HG03439 (cell line): Measurements from ENCODE around the gene PRSS33.

Experiments used
- ATAC-seq: cut with Tn5 transposase; IDR thresholded peaks from one replicate; pipeline ENCODE4 v1.9.1; 2021; ENCODE audit warnings: mild to moderate bottlenecking, moderate library complexity; ENCODE audit not compliant: unreplicated experiment

Gene PRSS33

DNA sequence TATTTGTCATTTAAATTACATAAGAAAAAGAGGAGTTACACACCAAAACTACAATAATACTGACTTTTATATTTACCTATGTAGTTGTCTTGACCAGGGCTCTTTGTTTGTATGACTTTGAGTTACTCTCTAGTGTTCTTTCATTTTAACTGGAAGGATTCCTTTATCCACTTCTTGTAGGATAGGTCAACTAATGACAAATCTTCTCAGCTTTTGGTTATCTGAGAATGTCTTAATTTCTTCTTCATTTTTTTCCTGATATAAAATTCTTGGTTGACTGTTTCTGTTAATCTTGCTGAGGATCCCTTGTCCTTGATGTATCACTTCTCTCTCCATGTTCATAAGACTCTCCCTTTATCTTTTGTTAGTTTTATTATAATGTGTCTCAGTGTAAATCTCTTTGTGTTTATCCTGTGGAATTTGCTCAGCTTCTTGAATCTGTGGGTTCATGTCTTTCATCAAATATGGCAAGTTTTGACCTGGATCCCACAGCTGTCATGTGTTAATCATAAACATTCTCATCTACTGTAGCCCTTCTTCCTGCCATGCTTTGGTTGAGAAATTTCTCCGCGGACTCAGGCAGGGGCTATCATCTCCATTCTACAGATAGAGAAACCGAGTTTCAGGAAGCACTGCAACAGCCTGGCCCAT, 16.3 kb upstream of the PRSS33 start:
- ATAC-seq: no peak

- ATAC-seq: no peak
Observed at GRCh38 chr16:2799859-2800226, 12.5 kb upstream of the PRSS33 start.

DNA sequence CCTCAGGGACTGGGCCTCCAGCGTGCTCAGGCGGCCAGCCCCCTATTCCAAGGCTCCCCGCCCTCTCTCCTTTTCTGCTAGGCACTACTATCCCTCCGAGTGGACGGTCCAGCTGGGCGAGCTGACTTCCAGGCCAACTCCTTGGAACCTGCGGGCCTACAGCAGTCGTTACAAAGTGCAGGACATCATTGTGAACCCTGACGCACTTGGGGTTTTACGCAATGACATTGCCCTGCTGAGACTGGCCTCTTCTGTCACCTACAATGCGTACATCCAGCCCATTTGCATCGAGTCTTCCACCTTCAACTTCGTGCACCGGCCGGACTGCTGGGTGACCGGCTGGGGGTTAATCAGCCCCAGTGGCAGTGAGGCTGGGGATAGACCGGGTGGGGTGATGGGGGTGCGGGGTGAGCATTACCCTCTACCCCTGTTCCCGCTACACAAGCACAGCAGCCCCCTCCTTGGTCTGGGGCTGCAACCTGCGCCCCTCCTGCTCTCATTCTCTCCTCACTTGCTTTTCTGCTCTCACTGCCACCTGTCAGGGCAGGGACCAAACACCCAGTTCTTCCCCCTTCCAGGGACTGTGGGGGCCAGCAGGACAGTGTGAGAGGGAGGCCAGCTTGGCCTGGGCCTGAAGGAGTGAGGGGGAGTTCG, 12.0 kb upstream of the PRSS33 start:
- no peak for ATAC-seq

GRCh38 chr16:2798723-2799204, 11.4 kb upstream of the PRSS33 start:
- no peak for ATAC-seq

DNA sequence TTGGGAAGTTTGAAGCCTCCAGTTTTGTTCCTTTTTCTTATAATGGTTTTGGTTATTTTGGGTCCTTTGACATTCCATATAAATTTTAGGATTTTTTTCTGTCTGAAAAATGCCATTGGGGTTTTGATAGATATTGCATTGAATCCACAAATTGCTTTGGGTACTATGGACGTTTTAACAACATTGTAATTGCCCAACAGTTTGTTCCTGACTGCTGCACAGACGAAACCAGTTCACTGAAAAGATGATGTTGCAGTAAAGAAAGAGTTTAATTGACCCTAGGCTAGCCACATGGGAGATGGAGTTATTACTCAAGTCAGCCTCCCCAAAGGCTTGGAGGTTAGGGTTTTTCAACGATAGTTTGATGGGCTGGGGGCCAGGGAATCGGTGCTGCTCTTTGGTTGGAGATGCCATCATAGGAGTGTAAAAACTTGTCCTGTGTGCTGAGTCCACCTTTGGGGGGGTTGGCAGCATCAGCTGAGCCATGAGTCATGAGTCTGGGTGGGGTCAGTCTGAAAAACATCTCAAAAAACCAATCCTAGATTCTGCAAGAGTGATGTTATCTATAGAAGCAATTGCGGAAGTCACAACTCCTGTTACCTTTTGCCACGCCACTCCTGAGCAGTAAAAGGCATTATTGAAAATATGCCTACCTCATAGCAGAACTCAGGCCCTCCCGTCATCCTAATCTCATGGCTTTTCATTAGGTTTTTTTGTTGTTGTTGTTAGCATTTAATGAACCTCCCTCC, 8.2 kb upstream of the PRSS33 start:
- no peak for ATAC-seq

DNA sequence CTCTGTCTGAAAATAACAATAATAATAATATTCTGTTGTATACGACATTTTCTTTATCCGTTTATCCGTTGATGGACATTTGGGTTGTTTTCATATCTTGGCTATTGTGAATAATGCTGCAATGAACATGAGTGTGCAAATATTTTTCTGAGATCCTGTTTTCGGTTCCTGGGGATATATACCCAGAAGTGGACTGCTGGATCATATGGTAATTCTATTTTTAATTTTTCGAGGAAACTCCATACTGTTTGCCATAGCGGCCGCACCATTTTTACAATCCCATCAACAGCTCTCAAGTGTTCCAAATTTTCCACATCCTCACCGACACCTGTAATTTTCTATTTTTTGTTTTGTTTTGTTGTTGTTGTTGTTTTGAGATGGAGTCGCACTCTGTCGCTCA, 5.6 kb upstream of the PRSS33 start:
- ATAC-seq: no peak

GRCh38 chr16:2791174-2791573, 3.8 kb upstream of the PRSS33 start:
- no peak for ATAC-seq

- ATAC-seq: no peak
Observed at GRCh38 chr16:2790631-2791030, 3.3 kb upstream of the PRSS33 start.

GRCh38 chr16:2787961-2788360, 601 bp upstream of the PRSS33 start:
- ATAC-seq: no peak

DNA sequence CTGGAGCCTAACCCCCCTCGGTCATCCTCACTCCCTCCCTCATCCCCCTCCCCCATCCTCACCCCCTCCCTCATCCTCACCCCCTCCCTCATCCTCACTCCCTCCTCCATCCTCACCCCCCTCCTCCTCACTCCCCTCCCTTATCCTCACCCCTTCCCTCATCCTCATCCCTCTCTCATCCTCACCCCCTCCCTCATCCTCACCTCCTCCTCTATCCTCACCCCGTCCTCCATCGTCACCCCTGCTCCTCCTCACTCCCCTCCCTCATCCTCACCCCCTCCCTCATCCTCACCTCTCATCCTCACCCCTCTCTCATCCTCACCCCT, 571 bp downstream of the PRSS33 start:
- ATAC-seq: no peak

DNA sequence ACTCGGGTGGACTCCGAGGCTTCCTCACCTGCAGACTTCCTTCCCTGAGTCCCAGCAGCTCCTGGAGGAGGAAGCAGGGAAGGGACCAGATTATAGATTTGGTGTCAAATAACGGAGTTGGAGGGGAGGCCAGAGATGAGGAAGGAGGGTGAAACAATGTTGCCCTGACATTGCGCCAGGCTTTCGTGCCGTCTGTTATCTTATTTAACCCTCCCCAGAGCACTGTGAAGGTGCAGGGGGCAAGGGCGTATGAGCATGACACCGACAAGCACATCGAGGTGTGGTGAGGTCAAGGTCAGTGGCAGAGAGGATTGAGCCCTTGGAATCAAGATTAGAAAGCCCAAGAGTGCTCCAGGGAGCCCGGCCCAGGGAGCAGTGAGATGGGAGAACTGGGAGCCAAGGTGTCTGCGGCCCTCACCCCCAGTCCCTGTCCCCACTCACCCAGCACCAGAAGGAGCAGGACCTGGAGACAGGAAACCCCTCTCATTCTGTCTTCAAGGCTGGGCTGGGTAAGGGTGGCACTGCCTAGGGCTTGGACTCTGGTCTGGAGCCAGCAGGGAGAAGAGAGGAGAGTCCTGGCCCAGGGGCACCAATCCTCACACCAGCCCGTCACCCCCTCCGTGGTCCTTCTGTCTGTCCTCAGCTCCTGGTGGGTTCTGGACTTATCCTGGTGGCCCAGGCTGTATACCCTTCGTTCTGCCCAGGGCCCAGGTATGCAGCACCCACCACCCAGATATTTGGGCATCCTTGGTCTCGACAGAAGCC, 1.1 kb downstream of the PRSS33 start:
- no peak for ATAC-seq

- ATAC-seq: no peak
Observed at GRCh38 chr16:2785101-2785991, 2.0 kb downstream of the PRSS33 start.

DNA sequence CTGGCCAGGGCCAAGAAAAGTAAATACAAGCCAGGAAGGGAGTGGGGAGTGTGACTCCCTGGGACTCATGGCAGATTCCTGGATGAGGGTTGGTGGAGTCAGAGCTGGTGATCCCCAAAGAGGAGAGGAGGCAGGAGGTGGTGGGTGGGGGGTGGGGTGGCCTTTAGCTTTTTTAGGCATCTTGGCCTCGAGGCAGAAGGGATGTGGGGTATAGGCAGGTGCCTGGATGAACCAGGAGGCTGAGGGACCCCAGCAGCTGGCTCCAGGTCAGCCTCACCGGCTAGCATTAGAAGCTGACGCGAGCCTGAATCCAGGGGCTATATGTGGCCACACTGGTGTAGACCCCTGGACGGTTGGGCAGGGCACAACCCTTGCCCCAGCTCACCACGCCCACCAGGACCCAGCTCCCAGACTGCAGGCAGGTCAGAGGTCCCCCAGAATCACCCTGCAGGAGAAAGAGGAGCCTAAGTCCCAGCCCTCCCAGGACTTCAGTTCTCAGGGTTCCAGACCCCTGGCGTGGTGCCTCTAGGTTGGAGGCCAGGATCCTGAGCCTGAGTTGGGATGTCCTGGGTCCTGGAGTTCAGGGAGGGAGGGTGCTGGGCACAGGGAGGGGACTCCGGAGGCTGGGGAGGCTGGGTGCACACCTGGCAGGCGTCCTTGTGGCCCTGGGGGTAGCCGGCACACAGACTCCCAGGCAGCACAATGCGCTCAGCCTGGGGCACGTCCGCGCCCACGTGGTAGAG, 2.8 kb downstream of the PRSS33 start:
- no peak for ATAC-seq

GRCh38 chr16:2783581-2784357, 3.6 kb downstream of the PRSS33 start:
- ATAC-seq: no peak

GRCh38 chr16:2782583-2783351, 4.6 kb downstream of the PRSS33 start:
- no peak for ATAC-seq

- no peak for ATAC-seq
Observed at GRCh38 chr16:2779978-2780898, 7.1 kb downstream of the PRSS33 start.
